Measurements from ENCODE around the gene SH3GLB1. TPM values are rescaled to one million over a fixed set of nuclear protein-coding genes. Genes with fewer than 3 reads are reported as not detected.

Gene SH3GLB1
- total and polyA plus RNA-seq, 2 donors (not counting 3 experiments of a cell fraction or from before 2014, with no cell fraction given) = 43.7 to 140 TPM

DNA sequence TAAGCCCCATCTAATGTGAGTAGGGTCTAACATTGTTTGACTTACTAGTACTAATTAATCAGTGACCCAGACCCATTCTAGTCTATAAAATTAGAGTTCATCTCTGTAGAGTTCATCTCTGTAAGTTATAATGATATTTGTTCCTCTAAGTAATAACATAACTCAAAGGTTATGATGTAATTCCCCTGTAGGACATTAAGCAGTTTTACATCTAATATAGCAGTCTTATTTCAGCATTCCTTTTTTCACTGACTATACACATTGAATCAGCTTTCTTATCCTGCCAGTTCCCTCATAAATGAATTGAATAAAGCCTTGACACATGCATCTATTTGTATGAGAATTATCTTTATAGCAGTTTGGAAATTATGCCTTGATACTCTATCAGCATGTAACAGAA lies 90.9 kb downstream of the SH3GLB1 start:
- no peaks in the 10 kb centered on the region for H3K9me1 ChIP-seq (replicated peaks; ENCODE audit: control insufficient read depth, extremely low read depth, insufficient read depth, low read length)
- POLR2A ChIA-PET = no interaction called here
- CTCF ChIA-PET = interaction anchor here (2.6 kb wide), 1 partner anchor 14 kb away, joined by 12 read pairs; no protein-coding TSS in a partner anchor
- TF ChIP-seq, protein P1, sequence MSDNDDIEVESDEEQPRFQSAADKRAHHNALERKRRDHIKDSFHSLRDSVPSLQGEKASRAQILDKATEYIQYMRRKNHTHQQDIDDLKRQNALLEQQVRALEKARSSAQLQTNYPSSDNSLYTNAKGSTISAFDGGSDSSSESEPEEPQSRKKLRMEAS (IDR thresholded peaks at IDR 0.05; ENCODE audit: insufficient read depth, insufficient read length) = no peak
- TF ChIP-seq FOS (IDR thresholded peaks at IDR 0.05; ENCODE audit: borderline replicate concordance, insufficient read depth, low read length) (no peak), POLR2A (IDR thresholded peaks at IDR 0.05; ENCODE audit: low read depth, low read length) (no peak), GATA2 (IDR thresholded peaks at IDR 0.05; ENCODE audit: insufficient read depth, insufficient read length, low read depth, low read length) (no peak), MYC (IDR thresholded peaks at IDR 0.05; ENCODE audit: low read depth, low read length) (no peak), POLR2AphosphoS5 (IDR thresholded peaks at IDR 0.05; ENCODE audit: insufficient read depth, low read depth, low read length) (no peak), EZH2 (IDR thresholded peaks at IDR 0.05; ENCODE audit: borderline replicate concordance, low read depth, low read length, severe bottlenecking) (no peak), JUN (IDR thresholded peaks at IDR 0.05; ENCODE audit: borderline replicate concordance, insufficient read depth, insufficient read length, low read depth) (no peak)
- TF ChIP-seq, protein P2, sequence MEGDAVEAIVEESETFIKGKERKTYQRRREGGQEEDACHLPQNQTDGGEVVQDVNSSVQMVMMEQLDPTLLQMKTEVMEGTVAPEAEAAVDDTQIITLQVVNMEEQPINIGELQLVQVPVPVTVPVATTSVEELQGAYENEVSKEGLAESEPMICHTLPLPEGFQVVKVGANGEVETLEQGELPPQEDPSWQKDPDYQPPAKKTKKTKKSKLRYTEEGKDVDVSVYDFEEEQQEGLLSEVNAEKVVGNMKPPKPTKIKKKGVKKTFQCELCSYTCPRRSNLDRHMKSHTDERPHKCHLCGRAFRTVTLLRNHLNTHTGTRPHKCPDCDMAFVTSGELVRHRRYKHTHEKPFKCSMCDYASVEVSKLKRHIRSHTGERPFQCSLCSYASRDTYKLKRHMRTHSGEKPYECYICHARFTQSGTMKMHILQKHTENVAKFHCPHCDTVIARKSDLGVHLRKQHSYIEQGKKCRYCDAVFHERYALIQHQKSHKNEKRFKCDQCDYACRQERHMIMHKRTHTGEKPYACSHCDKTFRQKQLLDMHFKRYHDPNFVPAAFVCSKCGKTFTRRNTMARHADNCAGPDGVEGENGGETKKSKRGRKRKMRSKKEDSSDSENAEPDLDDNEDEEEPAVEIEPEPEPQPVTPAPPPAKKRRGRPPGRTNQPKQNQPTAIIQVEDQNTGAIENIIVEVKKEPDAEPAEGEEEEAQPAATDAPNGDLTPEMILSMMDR (IDR thresholded peaks at IDR 0.05; ENCODE audit: extremely low read depth in 1 of 2, insufficient read depth in 1 of 2, low read depth in 1 of 2, low read length in 2 of 2) = no peak
- no peaks in the 10 kb centered on the region for H3K36me3 ChIP-seq (ENCODE audit: control insufficient read depth in 2 of 2, extremely low read depth in 1 of 2, insufficient read depth in 2 of 2, low read length in 2 of 2)
- H3K27me3 ChIP-seq (ENCODE audit: control insufficient read depth in 2 of 2, insufficient read depth in 2 of 2, low read length in 2 of 2) = no peaks in the 10 kb centered on the region
- no peaks in the 10 kb centered on the region for H3K9me3 ChIP-seq (replicated peaks; ENCODE audit: control insufficient read depth, insufficient read depth, low read length)
- no peak for FAIRE-seq
- no peak overlapping the region for H3K4me3 ChIP-seq (replicated peaks in 1 of 3; ENCODE audit: insufficient read depth in 1 of 3, low read depth in 1 of 3, low read length in 3 of 3)
- H3K4me2 ChIP-seq (ENCODE audit: insufficient read depth, low read length) = no peak overlapping the region
- no peak overlapping the region for H2AFZ ChIP-seq (ENCODE audit: low read depth, low read length)
- H3K79me2 ChIP-seq (ENCODE audit: control insufficient read depth, insufficient read depth, low read length) = no peaks in the 10 kb centered on the region
- no peak overlapping the region for H3K9ac ChIP-seq (replicated peaks; ENCODE audit: extremely low read depth, insufficient read depth, low read length)
- peaks cover 15% of the 10 kb centered on the region for H3K4me1 ChIP-seq (ENCODE audit: control insufficient read depth, extremely low read depth, insufficient read depth, low read length)
- H3K27ac ChIP-seq (ENCODE audit: insufficient read depth, low read depth, low read length) = no peak overlapping the region
- intact Hi-C loops (cut with micrococcal nuclease) (no loop called here), dilution Hi-C loops (cut with MboI; ENCODE audit: extremely low pct_ligation_motif_present, low sequenced_read_pairs) (no loop called here)
- no peaks in the 10 kb centered on the region for H4K20me1 ChIP-seq (replicated peaks; ENCODE audit: control insufficient read depth, extremely low read depth, insufficient read depth, low read length)
- no peak for DNase-seq (ENCODE audit: low read depth, low spot score)
- BruUV-seq (replicated peaks) = no TSS peak

Other genes starting within 250 kb of the SH3GLB1 start
- gene CLCA1, start 235.6 kb upstream of the SH3GLB1 start, total RNA-seq = not detected in 2 replicates
- gene CLCA1, start 235.6 kb upstream of the SH3GLB1 start, polyA plus RNA-seq = not detected in 2 replicates
- gene CLCA4, start 157.5 kb upstream of the SH3GLB1 start, total RNA-seq = not detected in 2 replicates
- gene CLCA4, start 157.5 kb upstream of the SH3GLB1 start, polyA plus RNA-seq = not detected in 2 replicates
- gene SELENOF, start 209.6 kb downstream of the SH3GLB1 start, total RNA-seq = 202 and 205 TPM in 2 replicates
- gene SELENOF, start 209.6 kb downstream of the SH3GLB1 start, polyA plus RNA-seq = 81.3 and 102 TPM in 2 replicates
- 28.7 and 31.2 TPM in 2 replicates for gene HS2ST1, start 210.1 kb downstream of the SH3GLB1 start, total RNA-seq
- gene HS2ST1, start 210.1 kb downstream of the SH3GLB1 start, polyA plus RNA-seq = 4.4 and 5.5 TPM in 2 replicates